Ascending aorta (tissue), 2 donors: ENCODE measurements around the gene NRL. TPM values are rescaled to one million over a fixed set of nuclear protein-coding genes. Genes with fewer than 3 reads are reported as not detected.
"Not testable (repeated sequence)": the region's sequence is repeated elsewhere in the genome, so short reads cannot be mapped to it uniquely, and the experiment has no call there.

Experiments
- DNase-seq, 2 donors: peaks; one replicate each; pipeline ENCODE4 v3.0.0-alpha.2; 2019; ENCODE audit warnings: low spot score in 2 of 2
- H3K27ac ChIP-seq, 2 donors: fragments of 200-600 bp; sonication (generic); one replicate each; pipeline ENCODE4 v1.5.1; 2016 to 2017; ENCODE audit warnings: mild to moderate bottlenecking in 1 of 2
- H3K27me3 ChIP-seq: fragments of 200-600 bp; sonication (generic); one replicate; pipeline ENCODE4 v1.5.1; 2017
- H3K36me3 ChIP-seq, 2 donors: fragments of 200-600 bp; sonication (generic); one replicate each; pipeline ENCODE4 v1.5.1; 2016
- H3K4me1 ChIP-seq, 2 donors: fragments of 200-600 bp; sonication (generic); one replicate each; pipeline ENCODE4 v1.5.1; 2016 to 2017; ENCODE audit warnings: mild to moderate bottlenecking in 1 of 2
- H3K4me3 ChIP-seq, 2 donors: fragments of 200-600 bp; sonication (generic); one replicate each; pipeline ENCODE4 v1.5.1; 2016 to 2017; ENCODE audit warnings: mild to moderate bottlenecking in 1 of 2
- H3K9me3 ChIP-seq, 2 donors: fragments of 200-600 bp; sonication (generic); one replicate each; pipeline ENCODE4 v1.5.1; 2016
- CTCF ChIP-seq, 3 experiments: fragments of 200-600 bp in 2 of 3; fragments of 450-650 bp in 1 of 3; sonication (generic) in 2 of 3; IDR thresholded peaks; one replicate each; pipeline ENCODE4 v1.5.1; 2016 to 2019; ENCODE audit warnings: antibody characterized with exemption in 3 of 3, mild to moderate bottlenecking in 1 of 3, moderate library complexity in 1 of 3
- intact Hi-C: fragments of 100-400 bp; cut with DNase I; formaldehyde crosslinking; loops from one replicate; pipeline ENCODE4 v1.15.1; 2023
- total RNA-seq: library from RNA; depleted of rRNA; stranded (reverse); fragments of >200 nt; gene quantifications from one replicate; pipeline ENCODE4 v1.1.0, GENCODE V29; 2016

Gene NRL
- total RNA-seq, 1 donor from 2014 or later, result not detected

GRCh38 chr14:24032727-24033418, 81.9 kb downstream of the NRL start:
- Histone ChIP-seq H3K27me3 (no peaks in the 10 kb centered on the region), H3K27ac (no peak overlapping the region), H3K9me3 (peaks cover 0 to 7% of the 10 kb centered on the region in 2 donors), H3K4me1 (peaks cover 0 to 2% of the 10 kb centered on the region in 2 donors), H3K4me3 (no peak overlapping the region), H3K36me3 (no peaks in the 10 kb centered on the region)
- intact Hi-C loops, result no loop called here
- no peak for TF ChIP-seq CTCF (IDR thresholded peaks at IDR 0.05)
- no peak for DNase-seq

DNA sequence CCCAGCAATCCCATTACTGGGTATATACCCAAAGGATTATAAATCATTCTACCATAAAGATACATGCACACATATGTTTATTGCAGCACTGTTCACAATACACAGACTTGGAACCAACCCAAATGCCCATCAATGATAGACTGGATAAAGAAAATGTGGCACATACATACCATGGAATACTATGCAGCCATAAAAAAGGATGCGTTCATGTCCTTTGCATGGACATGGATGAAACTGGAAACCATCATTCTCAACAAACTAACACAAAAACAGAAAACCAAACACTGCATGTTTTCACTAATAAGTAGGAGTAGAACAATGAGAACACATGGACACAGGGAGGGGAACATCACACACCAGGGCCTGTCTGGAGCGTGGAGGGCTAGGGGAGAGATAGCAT, 83.4 kb downstream of the NRL start:
- H3K4me3 ChIP-seq, intact Hi-C loops, H3K4me1 ChIP-seq, H3K36me3 ChIP-seq, H3K27me3 ChIP-seq, H3K9me3 ChIP-seq, H3K27ac ChIP-seq, DNase-seq: not testable (repeated sequence)

GRCh38 chr14:24029687-24030086, 85.1 kb downstream of the NRL start:
- H3K27ac ChIP-seq, intact Hi-C loops, H3K9me3 ChIP-seq, H3K4me3 ChIP-seq, H3K27me3 ChIP-seq, DNase-seq, H3K36me3 ChIP-seq, H3K4me1 ChIP-seq: not testable (repeated sequence)

Other genes starting within 250 kb of the NRL start
- gene DHRS4, start 161.2 kb downstream of the NRL start, total RNA-seq, result 9.8 TPM
- gene DHRS4L2, start 126.0 kb downstream of the NRL start, total RNA-seq, result 31.5 TPM
- not detected for gene CARMIL3, start 62.9 kb downstream of the NRL start, total RNA-seq
- gene CPNE6, start 43.4 kb downstream of the NRL start, total RNA-seq, result not detected
- 26.1 TPM for gene PCK2, start 20.6 kb downstream of the NRL start, total RNA-seq
- 52.3 TPM for gene DCAF11, start 172 bp downstream of the NRL start, total RNA-seq
- not detected for gene FITM1, start 15.7 kb upstream of the NRL start, total RNA-seq
- gene PSME1, start 21.2 kb upstream of the NRL start, total RNA-seq, result 55.5 TPM
- 3.4 TPM for gene EMC9, start 26.6 kb upstream of the NRL start, total RNA-seq
- gene PSME2, start 31.7 kb upstream of the NRL start, total RNA-seq, result 100 TPM
- gene RNF31, start 32.5 kb upstream of the NRL start, total RNA-seq, result 182 TPM
- gene IRF9, start 46.3 kb upstream of the NRL start, total RNA-seq, result 24.7 TPM
- gene REC8, start 57.1 kb upstream of the NRL start, total RNA-seq, result 9.6 TPM
- gene IPO4, start 73.9 kb upstream of the NRL start, total RNA-seq, result 140 TPM
- gene TM9SF1, start 80.5 kb upstream of the NRL start, total RNA-seq, result 86.5 TPM
- gene TSSK4, start 90.7 kb upstream of the NRL start, total RNA-seq, result not detected
- 27.0 TPM for gene CHMP4A, start 98.5 kb upstream of the NRL start, total RNA-seq
- gene MDP1, start 101.1 kb upstream of the NRL start, total RNA-seq, result 58.8 TPM
- gene NEDD8, start 117.4 kb upstream of the NRL start, total RNA-seq, result 72.8 TPM
- 37.5 TPM for gene GMPR2, start 118.0 kb upstream of the NRL start, total RNA-seq
- 70.0 TPM for gene TINF2, start 127.7 kb upstream of the NRL start, total RNA-seq
- 1.7 TPM for gene TGM1, start 148.2 kb upstream of the NRL start, total RNA-seq
- gene RABGGTA, start 156.6 kb upstream of the NRL start, total RNA-seq, result 54.9 TPM
- gene DHRS1, start 184.8 kb upstream of the NRL start, total RNA-seq, result 100 TPM
- 33.5 TPM for gene NOP9, start 184.9 kb upstream of the NRL start, total RNA-seq
- gene CIDEB, start 193.0 kb upstream of the NRL start, total RNA-seq, result 72.8 TPM
- 3.0 TPM for gene LTB4R2, start 195.2 kb upstream of the NRL start, total RNA-seq
- 3.6 TPM for gene LTB4R, start 196.6 kb upstream of the NRL start, total RNA-seq
- gene ADCY4, start 220.1 kb upstream of the NRL start, total RNA-seq, result 143 TPM
- gene RIPK3, start 225.0 kb upstream of the NRL start, total RNA-seq, result 2.3 TPM